ENCODE data around the gene SCUBE2.

Gene SCUBE2

GRCh38 chr11:9091044-9091922 lies at the start of gene SCUBE2:
TSS of gene SCUBE2 (minus strand) at chr11:9091599. CDS start at chr11:9091528, 71 bp downstream.
- DNase-seq = no peak

GRCh38 chr11:9141186-9141585 lies 49.8 kb upstream of the SCUBE2 start:
- no peak for DNase-seq

GRCh38 chr11:9139628-9140357 lies 48.4 kb upstream of the SCUBE2 start:
- DNase-seq = no peak

- peak; percentile 2 for DNase-seq
These were observed 47.5 kb upstream of the SCUBE2 start for GRCh38 chr11:9138612-9139579.

- DNase-seq = no peak
These were observed 46.7 kb upstream of the SCUBE2 start for GRCh38 chr11:9138133-9138453.

GRCh38 chr11:9137293-9138132 lies 46.1 kb upstream of the SCUBE2 start:
- peak; percentile 66 for DNase-seq

- no peak for DNase-seq
These were observed 45.3 kb upstream of the SCUBE2 start for GRCh38 chr11:9136741-9137140.

GRCh38 chr11:9133956-9134355 lies 42.6 kb upstream of the SCUBE2 start:
- no peak for DNase-seq

GRCh38 chr11:9132203-9132878 lies 40.9 kb upstream of the SCUBE2 start:
- DNase-seq = no peak

- DNase-seq = no peak
These were observed 38.9 kb upstream of the SCUBE2 start for GRCh38 chr11:9130297-9130696.

- DNase-seq = no peak
These were observed 35.2 kb upstream of the SCUBE2 start for GRCh38 chr11:9126636-9127035.

- DNase-seq = no peak
These were observed 33.9 kb upstream of the SCUBE2 start for GRCh38 chr11:9125185-9125886.

GRCh38 chr11:9123595-9124304 lies 32.4 kb upstream of the SCUBE2 start:
- DNase-seq = no peak

- DNase-seq = no peak
These were observed 30.0 kb upstream of the SCUBE2 start for GRCh38 chr11:9121469-9121796.

GRCh38 chr11:9120664-9121468 lies 29.5 kb upstream of the SCUBE2 start:
- no peak for DNase-seq

GRCh38 chr11:9118277-9118676 lies 26.9 kb upstream of the SCUBE2 start:
- no peak for DNase-seq

GRCh38 chr11:9112075-9112474 lies 20.7 kb upstream of the SCUBE2 start:
- DNase-seq = no peak

GRCh38 chr11:9109858-9110731 lies 18.7 kb upstream of the SCUBE2 start:
- no peak for DNase-seq

Measured in activated effector memory CD4-positive, alpha-beta T cell treated with Interleukin-2 at 50 U/mL for 16 hours (primary cell).